ENCODE results near the gene PTGDR2.

PTGDR2 gene

DNA sequence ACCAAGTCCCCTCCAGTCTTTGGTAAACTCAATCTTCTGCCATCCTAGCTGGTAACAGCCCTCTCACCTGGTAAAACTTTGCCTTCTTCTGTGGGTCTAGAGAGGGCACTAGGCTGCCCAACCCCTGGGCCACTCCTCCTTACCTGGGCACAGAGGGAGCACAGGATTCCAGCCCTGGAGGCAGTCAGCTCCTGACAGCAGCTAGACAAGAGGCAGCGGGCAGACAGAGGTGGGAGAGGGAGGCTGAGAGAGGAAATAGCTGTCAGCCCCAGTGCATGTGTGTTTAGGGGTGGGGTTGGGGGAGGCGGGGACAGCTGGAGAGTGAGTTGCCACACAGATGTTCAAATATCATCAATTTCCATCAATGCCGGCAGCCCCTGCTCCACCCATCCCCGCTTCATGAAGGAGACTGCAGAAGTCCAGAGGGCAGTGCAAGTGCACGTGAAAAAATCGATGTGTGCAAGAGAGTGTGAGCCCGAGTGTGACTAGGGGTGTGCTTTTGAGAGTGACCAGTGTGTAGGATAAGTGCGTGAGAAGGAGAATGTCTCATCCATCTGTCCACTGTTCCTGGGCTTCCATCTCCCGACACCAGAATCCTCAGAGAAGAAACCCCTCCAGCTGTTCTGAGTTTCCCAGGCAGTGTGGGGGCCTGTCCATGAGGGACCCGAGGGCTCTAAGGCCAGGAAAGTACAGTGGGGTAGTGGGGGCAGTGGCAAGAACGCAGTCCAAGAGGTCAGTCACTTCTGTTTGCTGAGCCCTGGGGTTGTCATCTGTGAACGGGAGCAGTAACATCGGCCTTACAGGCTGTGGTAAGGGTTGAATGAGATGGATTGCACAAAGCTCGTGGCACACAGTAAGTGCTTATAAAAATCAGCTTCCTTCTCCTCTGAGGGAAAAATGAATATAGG, at the start of gene PTGDR2:
Gene PTGDR2, minus strand, starts transcription at position 225 of the 908 bp plus-strand sequence. CDS start 2,228 bp downstream, outside the sequence.
- H3K27ac ChIP-seq: no peak within 1 kb of the TSS
- TF ChIP-seq, protein P1, sequence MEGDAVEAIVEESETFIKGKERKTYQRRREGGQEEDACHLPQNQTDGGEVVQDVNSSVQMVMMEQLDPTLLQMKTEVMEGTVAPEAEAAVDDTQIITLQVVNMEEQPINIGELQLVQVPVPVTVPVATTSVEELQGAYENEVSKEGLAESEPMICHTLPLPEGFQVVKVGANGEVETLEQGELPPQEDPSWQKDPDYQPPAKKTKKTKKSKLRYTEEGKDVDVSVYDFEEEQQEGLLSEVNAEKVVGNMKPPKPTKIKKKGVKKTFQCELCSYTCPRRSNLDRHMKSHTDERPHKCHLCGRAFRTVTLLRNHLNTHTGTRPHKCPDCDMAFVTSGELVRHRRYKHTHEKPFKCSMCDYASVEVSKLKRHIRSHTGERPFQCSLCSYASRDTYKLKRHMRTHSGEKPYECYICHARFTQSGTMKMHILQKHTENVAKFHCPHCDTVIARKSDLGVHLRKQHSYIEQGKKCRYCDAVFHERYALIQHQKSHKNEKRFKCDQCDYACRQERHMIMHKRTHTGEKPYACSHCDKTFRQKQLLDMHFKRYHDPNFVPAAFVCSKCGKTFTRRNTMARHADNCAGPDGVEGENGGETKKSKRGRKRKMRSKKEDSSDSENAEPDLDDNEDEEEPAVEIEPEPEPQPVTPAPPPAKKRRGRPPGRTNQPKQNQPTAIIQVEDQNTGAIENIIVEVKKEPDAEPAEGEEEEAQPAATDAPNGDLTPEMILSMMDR (conservative IDR thresholded peaks at IDR 0.05): no peak

DNA sequence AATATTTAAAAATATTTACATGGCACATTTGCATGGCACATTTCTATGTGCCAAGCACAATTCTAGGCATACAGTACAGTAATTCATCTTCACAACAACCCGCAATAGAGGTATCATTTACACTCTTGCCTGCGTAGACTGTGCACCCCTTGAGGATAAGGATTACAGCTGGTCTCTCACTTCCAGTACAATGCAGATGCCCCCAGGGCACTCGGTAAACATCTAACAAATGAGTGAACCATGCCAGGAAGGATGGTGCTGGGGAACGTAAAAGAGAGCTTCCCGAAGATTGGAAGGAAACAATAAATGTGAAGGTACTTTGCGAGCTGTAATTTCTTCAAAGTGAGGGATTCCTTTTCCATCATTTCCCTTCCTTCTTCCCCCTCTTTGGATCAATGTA, 49.3 kb upstream of the PTGDR2 start:
- TF ChIP-seq, protein P1 (conservative IDR thresholded peaks at IDR 0.05): no peak
- H3K27ac ChIP-seq: peak overlapping the region; percentile 94

- TF ChIP-seq, protein P1 (conservative IDR thresholded peaks at IDR 0.05): no peak
- H3K27ac ChIP-seq: no peak overlapping the region
These were observed 46.9 kb upstream of the PTGDR2 start for GRCh38 chr11:60902625-60903024.

- TF ChIP-seq, protein P1 (conservative IDR thresholded peaks at IDR 0.05): no peak
- no peak overlapping the region for H3K27ac ChIP-seq
These were observed 45.1 kb upstream of the PTGDR2 start for GRCh38 chr11:60900673-60901404.

- TF ChIP-seq, protein P1 (conservative IDR thresholded peaks at IDR 0.05): no peak
- no peak overlapping the region for H3K27ac ChIP-seq
These were observed 44.2 kb upstream of the PTGDR2 start for GRCh38 chr11:60899977-60900376.

- TF ChIP-seq, protein P1 (conservative IDR thresholded peaks at IDR 0.05): peak; percentile 96
- H3K27ac ChIP-seq: no peak overlapping the region
These were observed 43.5 kb upstream of the PTGDR2 start for GRCh38 chr11:60899046-60899936.
